Peyer's patch (tissue), 4 donors: ENCODE data around the gene TMEM108. TPM values are rescaled to one million over a fixed set of nuclear protein-coding genes. Genes with fewer than 3 reads are reported as not detected.

Experiments
- DNase-seq, 3 donors: peaks; one replicate each; pipeline ENCODE4 v3.0.0-alpha.2; 2017 to 2019
- H3K27ac ChIP-seq, 4 donors: fragments of 200-600 bp; sonication (generic); one replicate each; pipeline ENCODE4 v1.5.1; 2016 to 2019
- H3K27me3 ChIP-seq, 2 donors: fragments of 200-600 bp; sonication (generic); one replicate each; pipeline ENCODE4 v1.5.1; 2019
- H3K36me3 ChIP-seq, 3 donors: fragments of 200-600 bp; sonication (generic); one replicate each; pipeline ENCODE4 v1.5.1; 2016 to 2019
- H3K4me1 ChIP-seq, 4 donors: fragments of 200-600 bp; sonication (generic); one replicate each; pipeline ENCODE4 v1.5.1; 2016 to 2019
- H3K4me3 ChIP-seq, 4 donors: fragments of 200-600 bp; sonication (generic); 1 replicate in 3 of 4; 2 replicates in 1 of 4; pipeline ENCODE4 v1.5.1; 2016 to 2019; ENCODE audit warnings: mild to moderate bottlenecking in 1 of 4
- H3K9me3 ChIP-seq, 4 donors: fragments of 200-600 bp; sonication (generic); one replicate each; pipeline ENCODE4 v1.5.1; 2016 to 2019; ENCODE audit warnings: mild to moderate bottlenecking in 1 of 4
- POLR2A ChIP-seq, 2 donors: fragments of 450-650 bp; IDR thresholded peaks; one replicate each; pipeline ENCODE4 v1.5.1; 2017; ENCODE audit warnings: antibody characterized with exemption in 2 of 2, mild to moderate bottlenecking in 2 of 2, moderate library complexity in 2 of 2
- total RNA-seq, 4 donors: library from RNA; depleted of rRNA; stranded (reverse); fragments of >200 nt; gene quantifications; one replicate each; pipeline ENCODE4 v1.1.0, GENCODE V29; 2016
- TF ChIP-seq, protein P1 (sequence below), 6 experiments: fragments of 450-650 bp in 4 of 6; fragments of 200-600 bp in 2 of 6; sonication (generic) in 1 of 6; IDR thresholded peaks; one replicate each; pipeline ENCODE4 v1.5.1; 2017 to 2019; ENCODE audit warnings: antibody characterized with exemption in 6 of 6, mild to moderate bottlenecking in 3 of 6, moderate library complexity in 1 of 6

TMEM108 gene
- total RNA-seq, 4 donors from 2014 or later: 1.4 to 1.7 TPM; not detected in 2

- Histone ChIP-seq H3K4me1 (no peaks in the 10 kb centered on the region), H3K4me3 (no peak overlapping the region), H3K36me3 (no peaks in the 10 kb centered on the region), H3K27ac (no peak overlapping the region), H3K27me3 (no peaks in the 10 kb centered on the region), H3K9me3 (no peaks in the 10 kb centered on the region)
- TF ChIP-seq, protein P1, sequence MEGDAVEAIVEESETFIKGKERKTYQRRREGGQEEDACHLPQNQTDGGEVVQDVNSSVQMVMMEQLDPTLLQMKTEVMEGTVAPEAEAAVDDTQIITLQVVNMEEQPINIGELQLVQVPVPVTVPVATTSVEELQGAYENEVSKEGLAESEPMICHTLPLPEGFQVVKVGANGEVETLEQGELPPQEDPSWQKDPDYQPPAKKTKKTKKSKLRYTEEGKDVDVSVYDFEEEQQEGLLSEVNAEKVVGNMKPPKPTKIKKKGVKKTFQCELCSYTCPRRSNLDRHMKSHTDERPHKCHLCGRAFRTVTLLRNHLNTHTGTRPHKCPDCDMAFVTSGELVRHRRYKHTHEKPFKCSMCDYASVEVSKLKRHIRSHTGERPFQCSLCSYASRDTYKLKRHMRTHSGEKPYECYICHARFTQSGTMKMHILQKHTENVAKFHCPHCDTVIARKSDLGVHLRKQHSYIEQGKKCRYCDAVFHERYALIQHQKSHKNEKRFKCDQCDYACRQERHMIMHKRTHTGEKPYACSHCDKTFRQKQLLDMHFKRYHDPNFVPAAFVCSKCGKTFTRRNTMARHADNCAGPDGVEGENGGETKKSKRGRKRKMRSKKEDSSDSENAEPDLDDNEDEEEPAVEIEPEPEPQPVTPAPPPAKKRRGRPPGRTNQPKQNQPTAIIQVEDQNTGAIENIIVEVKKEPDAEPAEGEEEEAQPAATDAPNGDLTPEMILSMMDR (IDR thresholded peaks at IDR 0.05): no peak
- TF ChIP-seq POLR2A (IDR thresholded peaks at IDR 0.05): no peak
- DNase-seq: no peak
Observed at GRCh38 chr3:133047980-133048379, 9.8 kb downstream of the TMEM108 start.

DNA sequence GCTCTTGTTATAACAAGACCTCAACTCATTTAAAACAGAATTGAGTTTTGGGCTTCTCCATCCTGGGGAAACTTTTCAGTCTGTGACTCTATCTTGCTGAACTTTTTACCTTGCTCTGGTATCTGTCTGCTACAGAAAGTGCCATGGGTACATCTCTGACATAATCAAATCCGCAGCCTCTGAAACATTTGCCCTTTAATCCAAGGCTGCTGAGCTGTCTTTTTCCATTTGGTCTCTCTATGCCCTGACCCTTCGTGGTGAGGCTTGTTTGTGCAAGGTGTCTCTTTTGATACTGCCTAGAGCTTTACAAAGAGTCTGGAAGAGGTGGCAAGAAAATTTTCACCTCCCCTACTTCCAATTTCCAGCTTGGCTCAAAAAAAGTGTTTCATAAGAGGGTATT, 11.3 kb downstream of the TMEM108 start:
- Histone ChIP-seq H3K9me3 (no peaks in the 10 kb centered on the region), H3K27ac (no peak overlapping the region), H3K36me3 (no peaks in the 10 kb centered on the region), H3K4me3 (no peak overlapping the region), H3K4me1 (no peaks in the 10 kb centered on the region), H3K27me3 (no peaks in the 10 kb centered on the region)
- DNase-seq: no peak
- TF ChIP-seq, protein P1 (IDR thresholded peaks at IDR 0.05): no peak
- TF ChIP-seq POLR2A (IDR thresholded peaks at IDR 0.05): no peak

DNA sequence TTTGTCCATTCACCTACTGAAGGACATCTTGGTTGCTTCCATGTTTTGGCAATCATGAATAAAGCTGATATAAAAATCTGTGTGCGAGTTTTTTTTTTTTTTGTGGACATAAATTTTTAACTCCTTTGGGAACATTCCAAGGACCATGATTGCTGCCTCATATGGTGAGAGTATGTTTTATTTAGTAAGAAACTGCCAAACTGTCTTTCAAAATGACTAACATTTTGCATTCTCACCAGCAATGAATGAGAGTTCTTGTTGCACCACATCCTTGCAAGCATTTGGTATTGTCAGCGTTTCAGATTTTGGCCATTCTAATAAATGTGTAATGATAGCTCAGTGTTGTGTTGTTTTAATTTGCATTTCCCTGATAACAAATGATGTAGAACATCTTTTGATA, 12.7 kb downstream of the TMEM108 start:
- Histone ChIP-seq H3K36me3 (no peaks in the 10 kb centered on the region), H3K9me3 (no peaks in the 10 kb centered on the region), H3K27me3 (no peaks in the 10 kb centered on the region), H3K4me1 (no peaks in the 10 kb centered on the region), H3K27ac (no peak overlapping the region), H3K4me3 (no peak overlapping the region)
- TF ChIP-seq POLR2A (IDR thresholded peaks at IDR 0.05): no peak
- TF ChIP-seq, protein P1 (IDR thresholded peaks at IDR 0.05): no peak
- DNase-seq: no peak

DNA sequence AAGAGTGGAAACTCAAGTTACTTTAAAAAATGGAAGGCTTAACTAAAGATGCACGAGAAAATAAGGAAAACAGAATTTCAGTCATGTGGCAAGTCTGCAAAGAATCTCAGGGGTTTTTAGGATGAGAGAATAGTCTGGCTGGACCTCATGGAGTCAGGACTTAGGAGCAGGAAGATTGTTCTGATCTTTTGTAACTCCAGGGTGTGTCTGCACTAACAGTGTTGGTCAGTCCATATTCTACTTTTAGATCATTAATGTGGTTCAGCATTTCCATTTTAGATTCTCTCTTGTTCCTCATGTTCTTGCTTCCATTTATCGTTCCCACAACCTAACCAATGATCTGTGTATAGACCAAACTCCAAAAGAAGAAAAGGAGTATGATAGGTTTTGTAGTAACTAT, 15.3 kb downstream of the TMEM108 start:
- TF ChIP-seq, protein P1 (IDR thresholded peaks at IDR 0.05): no peak
- no peak for TF ChIP-seq POLR2A (IDR thresholded peaks at IDR 0.05)
- no peak for DNase-seq
- Histone ChIP-seq H3K27me3 (no peaks in the 10 kb centered on the region), H3K27ac (no peak overlapping the region), H3K4me1 (no peaks in the 10 kb centered on the region), H3K36me3 (no peaks in the 10 kb centered on the region), H3K4me3 (no peak overlapping the region), H3K9me3 (no peaks in the 10 kb centered on the region)

GRCh38 chr3:133054586-133054985, 16.4 kb downstream of the TMEM108 start:
- H3K9me3 ChIP-seq: no peaks in the 10 kb centered on the region
- H3K4me3 ChIP-seq: no peak overlapping the region
- no peak for DNase-seq
- no peaks in the 10 kb centered on the region for H3K27me3 ChIP-seq
- H3K36me3 ChIP-seq: no peaks in the 10 kb centered on the region
- no peak overlapping the region for H3K27ac ChIP-seq
- TF ChIP-seq, protein P1 (IDR thresholded peaks at IDR 0.05): no peak
- no peak for TF ChIP-seq POLR2A (IDR thresholded peaks at IDR 0.05)
- no peaks in the 10 kb centered on the region for H3K4me1 ChIP-seq

DNA sequence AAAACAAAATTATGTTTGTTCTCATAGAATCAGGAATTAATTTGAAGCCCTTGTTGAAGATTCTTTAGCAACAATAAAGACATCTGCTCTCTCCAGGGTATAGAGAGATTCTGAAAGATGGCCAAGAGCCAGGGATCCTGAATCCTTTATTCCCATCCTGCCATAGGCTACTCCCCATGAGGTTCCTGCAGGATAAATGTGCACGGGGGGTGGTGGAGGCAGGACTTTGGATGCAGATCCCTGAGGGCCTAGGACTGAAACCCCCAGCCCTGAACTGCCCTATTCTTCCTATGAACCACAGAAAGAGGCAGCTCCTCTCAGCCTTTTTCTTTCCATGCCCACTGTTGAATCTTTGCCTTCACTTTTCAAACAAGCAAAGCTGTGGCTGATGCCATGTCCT, 17.1 kb downstream of the TMEM108 start:
- no peaks in the 10 kb centered on the region for H3K4me1 ChIP-seq
- H3K27me3 ChIP-seq: no peaks in the 10 kb centered on the region
- TF ChIP-seq, protein P1 (IDR thresholded peaks at IDR 0.05): no peak
- TF ChIP-seq POLR2A (IDR thresholded peaks at IDR 0.05): no peak
- no peaks in the 10 kb centered on the region for H3K36me3 ChIP-seq
- no peak for DNase-seq
- no peak overlapping the region for H3K27ac ChIP-seq
- H3K4me3 ChIP-seq: no peak overlapping the region
- H3K9me3 ChIP-seq: no peaks in the 10 kb centered on the region
